Activated T-cell treated with anti-CD3 and anti-CD28 coated beads, Interleukin-2, amount 50 U/mL, for 4 hours (primary cell): ENCODE data around the gene SETSIP. TPM values are rescaled to one million over a fixed set of nuclear protein-coding genes. Genes with fewer than 3 reads are reported as not detected.
A peak's percentile ranks its signal among the peaks of the same experiment; 100 is the strongest.
"Not testable (repeated sequence)": the region's sequence is repeated elsewhere in the genome, so short reads cannot be mapped to it uniquely, and the experiment has no call there.

Source experiments
- ATAC-seq, 2 donors: fragments of 200-7000 bp; cut with Tn5 transposase; one replicate each; pipeline ENCODE4 v1.10.0; 2021
- DNase-seq: peaks from one replicate; pipeline ENCODE4 v3.0.0-alpha.2; 2020
- H3K27me3 Mint-ChIP-seq: one replicate; pipeline ENCODE4 v1.8.0; 2021; ENCODE audit warnings: low read depth, mixed read lengths
- H3K36me3 Mint-ChIP-seq: one replicate; pipeline ENCODE4 v1.8.0; 2022; ENCODE audit warnings: mixed read lengths; ENCODE audit not compliant: insufficient read depth
- H3K4me1 Mint-ChIP-seq: one replicate; pipeline ENCODE4 v1.8.0; 2021; ENCODE audit warnings: low read depth, mixed read lengths
- H3K4me3 Mint-ChIP-seq: one replicate; pipeline ENCODE4 v1.8.0; 2021; ENCODE audit warnings: mild to moderate bottlenecking, moderate library complexity, mixed read lengths
- H3K9me3 Mint-ChIP-seq: one replicate; pipeline ENCODE4 v1.8.0; 2021; ENCODE audit warnings: mixed read lengths
- total RNA-seq, 3 donors: library from RNA; stranded (reverse); gene quantifications; one replicate each; pipeline ENCODE4 v1.2.1, GENCODE V29; 2021

Gene SETSIP
- total RNA-seq, 3 donors from 2014 or later: not detected

GRCh38 chr1:92031281-92032110 is 43.7 kb downstream of the SETSIP start:
- DNase-seq (no peak), ATAC-seq (no peak)
- H3K4me1 Mint-ChIP-seq: peaks cover 15% of the 10 kb centered on the region
- H3K4me3 Mint-ChIP-seq: no peak overlapping the region
- H3K9me3 Mint-ChIP-seq: no peaks in the 10 kb centered on the region
- no peaks in the 10 kb centered on the region for H3K36me3 Mint-ChIP-seq
- peaks cover 29% of the 10 kb centered on the region for H3K27me3 Mint-ChIP-seq

- DNase-seq (no peak), ATAC-seq (peak in 1 of 2 donors; percentile 36)
- Mint-ChIP-seq H3K27me3 (peaks cover 28% of the 10 kb centered on the region), H3K4me3 (peak overlapping the region; percentile 68), H3K36me3 (no peaks in the 10 kb centered on the region), H3K4me1 (peaks cover 15% of the 10 kb centered on the region), H3K9me3 (no peaks in the 10 kb centered on the region)
These were observed 44.5 kb downstream of the SETSIP start for GRCh38 chr1:92030656-92031107.

GRCh38 chr1:92029241-92029922 is 45.8 kb downstream of the SETSIP start:
- Mint-ChIP-seq H3K36me3 (no peaks in the 10 kb centered on the region), H3K9me3 (no peaks in the 10 kb centered on the region)

GRCh38 chr1:92026806-92027205 is 48.4 kb downstream of the SETSIP start:
- H3K9me3 Mint-ChIP-seq: no peaks in the 10 kb centered on the region
- no peak overlapping the region for H3K4me3 Mint-ChIP-seq
- H3K4me1 Mint-ChIP-seq: peaks cover 15% of the 10 kb centered on the region
- ATAC-seq (no peak), DNase-seq (no peak)
- H3K27me3 Mint-ChIP-seq: peaks cover 35% of the 10 kb centered on the region
- H3K36me3 Mint-ChIP-seq: no peaks in the 10 kb centered on the region

More at GRCh38 chr1:92029241-92029922, 45.8 kb downstream of the SETSIP start:
- Mint-ChIP-seq H3K27me3 (peaks cover 29% of the 10 kb centered on the region), H3K4me1 (peaks cover 15% of the 10 kb centered on the region), H3K4me3 (peak overlapping the region; percentile 74)
- ATAC-seq (no peak), DNase-seq (no peak)

- H3K27me3 Mint-ChIP-seq: peaks cover 35% of the 10 kb centered on the region
- H3K4me1 Mint-ChIP-seq: peaks cover 14% of the 10 kb centered on the region
- not testable (repeated sequence) for H3K9me3 Mint-ChIP-seq, ATAC-seq, H3K4me3 Mint-ChIP-seq, H3K36me3 Mint-ChIP-seq, DNase-seq
These were observed 49.2 kb downstream of the SETSIP start for GRCh38 chr1:92026042-92026441.

Other genes starting within 250 kb of the SETSIP start
- gene TGFBR3, start 189.3 kb downstream of the SETSIP start, total RNA-seq: 10 to 100 TPM; 18.9 to 34.1 (median 20.0) TPM
- not detected for gene BRDT, start 126.0 kb downstream of the SETSIP start, total RNA-seq
- under 1 TPM; 0.25 to 0.50 (median 0.33) TPM for gene EPHX4, start 45.4 kb downstream of the SETSIP start, total RNA-seq
- gene BTBD8, start 4.9 kb upstream of the SETSIP start, total RNA-seq: under 1 TPM; 0.33 to 0.35 (median 0.34) TPM
- gene C1orf146, start 142.5 kb upstream of the SETSIP start, total RNA-seq: not detected
- 10 to 100 TPM; 20.1 to 23.9 (median 23.3) TPM for gene GLMN, start 223.6 kb upstream of the SETSIP start, total RNA-seq
- gene RPAP2, start 223.6 kb upstream of the SETSIP start, total RNA-seq: 10 to 100 TPM; 25.6 to 34.7 (median 33.7) TPM